Measurements from ENCODE around the gene ATRN.

The ATRN gene

GRCh38 chr20:3572151-3572550, 101.3 kb downstream of the ATRN start:
- POLR2A ChIA-PET = no interaction called here

GRCh38 chr20:3576363-3576762, 105.5 kb downstream of the ATRN start:
- TF ChIP-seq ZNF629 (tag by site-specific recombination; IDR thresholded peaks at IDR 0.05) (no peak), ZNF211 (tag by site-specific recombination; IDR thresholded peaks at IDR 0.05; ENCODE audit: low read depth) (no peak), ZNF658 (tag by site-specific recombination; IDR thresholded peaks at IDR 0.05) (no peak)
- Histone ChIP-seq H3K9me3 (ENCODE audit: control insufficient read depth, insufficient read depth, low read depth, low read length) (no peaks in the 10 kb centered on the region), H3K36me3 (ENCODE audit: control insufficient read depth in 2 of 2, insufficient read depth in 1 of 2, low read length in 2 of 2) (peaks cover 0 to 27% of the 10 kb centered on the region in 2 experiments), H3K27ac (ENCODE audit: extremely low read depth, low read depth, low read length) (no peak overlapping the region), H3K4me1 (ENCODE audit: control insufficient read depth, insufficient read depth, low read length) (no peaks in the 10 kb centered on the region), H3K4me3 (ENCODE audit: low read depth, low read length) (no peak overlapping the region)
- POLR2A ChIA-PET = no interaction called here
- CTCF ChIA-PET = interaction anchor here (6.1 kb wide), 1 partner anchor 13 kb away, joined by 37 read pairs; no protein-coding TSS in a partner anchor

More at GRCh38 chr20:3572151-3572550, 101.3 kb downstream of the ATRN start:
- Histone ChIP-seq H3K4me1 (ENCODE audit: control insufficient read depth, insufficient read depth, low read length) (no peaks in the 10 kb centered on the region), H3K27ac (ENCODE audit: extremely low read depth, low read depth, low read length) (no peak overlapping the region), H3K36me3 (ENCODE audit: control insufficient read depth in 2 of 2, insufficient read depth in 1 of 2, low read length in 2 of 2) (peaks cover 0 to 14% of the 10 kb centered on the region in 2 experiments), H3K9me3 (ENCODE audit: control insufficient read depth, insufficient read depth, low read depth, low read length) (no peaks in the 10 kb centered on the region), H3K4me3 (ENCODE audit: low read depth, low read length) (no peak overlapping the region)
- CTCF ChIA-PET = interaction anchor here (6.1 kb wide), 1 partner anchor 9 kb away, joined by 37 read pairs; no protein-coding TSS in a partner anchor
- TF ChIP-seq ZNF747 (tag by site-specific recombination; IDR thresholded peaks at IDR 0.05) (no peak), ZNF548 (tag by site-specific recombination; IDR thresholded peaks at IDR 0.05) (no peak), SETDB1 (IDR thresholded peaks at IDR 0.05; ENCODE audit: insufficient read length, low read length) (no peak), ZNF239 (tag by site-specific recombination; IDR thresholded peaks at IDR 0.05) (no peak), TSHZ1 (tag by site-specific recombination; IDR thresholded peaks at IDR 0.05; ENCODE audit: borderline replicate concordance) (no peak), IKZF3 (tag by site-specific recombination; IDR thresholded peaks at IDR 0.05) (no peak), ZNF544 (tag by site-specific recombination; IDR thresholded peaks at IDR 0.05) (no peak), ZFP3 (tag by site-specific recombination; IDR thresholded peaks at IDR 0.05; ENCODE audit: low read depth) (no peak), PBX3 (CRISPR knock-in tag; IDR thresholded peaks at IDR 0.05) (no peak), SP2 (tag by site-specific recombination; IDR thresholded peaks at IDR 0.05) (no peak), ZFP69B (tag by site-specific recombination; IDR thresholded peaks at IDR 0.05) (no peak), ZNF76 (tag by site-specific recombination; IDR thresholded peaks at IDR 0.05; ENCODE audit: borderline replicate concordance, low read depth) (no peak), ZNF596 (tag by site-specific recombination; IDR thresholded peaks at IDR 0.05) (no peak)
- TF ChIP-seq, protein P1, sequence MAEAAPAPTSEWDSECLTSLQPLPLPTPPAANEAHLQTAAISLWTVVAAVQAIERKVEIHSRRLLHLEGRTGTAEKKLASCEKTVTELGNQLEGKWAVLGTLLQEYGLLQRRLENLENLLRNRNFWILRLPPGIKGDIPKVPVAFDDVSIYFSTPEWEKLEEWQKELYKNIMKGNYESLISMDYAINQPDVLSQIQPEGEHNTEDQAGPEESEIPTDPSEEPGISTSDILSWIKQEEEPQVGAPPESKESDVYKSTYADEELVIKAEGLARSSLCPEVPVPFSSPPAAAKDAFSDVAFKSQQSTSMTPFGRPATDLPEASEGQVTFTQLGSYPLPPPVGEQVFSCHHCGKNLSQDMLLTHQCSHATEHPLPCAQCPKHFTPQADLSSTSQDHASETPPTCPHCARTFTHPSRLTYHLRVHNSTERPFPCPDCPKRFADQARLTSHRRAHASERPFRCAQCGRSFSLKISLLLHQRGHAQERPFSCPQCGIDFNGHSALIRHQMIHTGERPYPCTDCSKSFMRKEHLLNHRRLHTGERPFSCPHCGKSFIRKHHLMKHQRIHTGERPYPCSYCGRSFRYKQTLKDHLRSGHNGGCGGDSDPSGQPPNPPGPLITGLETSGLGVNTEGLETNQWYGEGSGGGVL (tag by site-specific recombination; IDR thresholded peaks at IDR 0.05) = no peak
